KBM-7 (cell line): ENCODE data around the gene GPR132.
"Not testable (repeated sequence)": the region's sequence is repeated elsewhere in the genome, so short reads cannot be mapped to it uniquely, and the experiment has no call there.

Experiments
- DNase-seq: peaks from one replicate; pipeline ENCODE4 v3.0.0-alpha.2; 2015
- in situ Hi-C: fragments of 300-500 bp; cut with MboI; formaldehyde crosslinking; loops from 2 replicates; pipeline ENCODE4 v1.14.3; 2020; ENCODE audit warnings: low sequenced_read_pairs, low pct_unique_long_range_greater_than_20kb, mixed read lengths

GPR132 gene

DNA sequence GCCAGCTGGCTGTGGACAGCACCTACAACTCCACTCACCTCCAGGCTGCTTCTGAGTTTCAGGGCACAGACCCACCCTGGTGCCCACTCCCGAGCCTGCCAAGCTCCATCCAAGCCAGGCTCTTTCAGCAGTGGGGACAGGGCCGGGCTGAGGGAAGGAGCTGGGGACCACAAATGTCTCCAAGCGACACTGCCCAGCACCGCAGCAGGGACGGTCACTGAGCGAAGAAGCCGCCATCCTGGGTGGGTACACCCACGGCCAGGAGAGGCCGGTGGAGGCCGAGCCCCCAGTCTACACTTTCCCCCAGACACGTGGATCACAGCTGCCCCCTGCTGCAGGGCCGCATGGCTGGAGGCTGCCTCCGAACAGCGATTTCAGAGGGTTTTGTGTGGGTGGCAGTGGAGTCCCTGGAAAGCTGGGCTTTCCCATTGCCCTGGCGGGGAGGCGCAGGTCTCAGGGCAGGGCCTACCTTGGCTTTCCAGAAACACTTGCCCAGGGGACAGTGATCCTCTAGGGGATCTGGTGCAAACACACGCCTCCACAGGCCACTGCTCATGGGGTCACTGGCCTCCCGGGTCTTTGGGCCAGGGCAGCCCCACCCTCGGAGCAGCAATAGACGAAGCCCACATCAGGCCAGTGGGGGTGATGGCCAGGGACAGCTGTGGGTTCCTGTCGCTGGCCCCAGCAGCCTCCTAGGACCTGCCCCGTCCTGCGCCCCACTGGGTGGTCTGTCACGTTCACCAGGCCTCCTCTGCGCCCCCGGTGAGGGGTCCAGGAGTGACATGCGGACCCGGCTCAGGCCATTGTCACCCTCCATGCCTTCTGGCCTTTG, 1.2 kb upstream of the GPR132 start:
- no peak for DNase-seq
- in situ Hi-C loops = no loop called here

DNA sequence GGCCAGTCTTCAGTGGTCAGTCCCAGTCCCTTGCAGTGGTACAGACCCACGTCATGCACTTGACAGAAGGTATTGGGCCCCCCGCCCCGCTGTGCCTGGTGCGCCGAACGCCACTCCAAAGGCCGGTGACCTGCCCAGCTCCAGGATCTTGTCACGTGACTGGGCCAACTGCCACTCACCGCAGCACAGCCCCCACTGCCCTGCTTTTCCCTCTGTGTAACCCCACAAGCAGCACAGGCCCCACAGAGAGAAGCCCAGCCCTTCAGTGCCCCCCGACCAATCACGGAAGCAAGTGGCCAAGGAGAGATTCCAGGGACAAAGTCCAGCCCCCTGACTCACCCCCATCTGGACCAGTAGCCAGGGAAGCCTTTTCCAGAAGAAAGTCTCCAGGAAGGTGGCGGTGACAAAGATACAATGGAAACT, 498 bp downstream of the GPR132 start:
- in situ Hi-C loops = no loop called here
- peak; percentile 59 for DNase-seq

DNA sequence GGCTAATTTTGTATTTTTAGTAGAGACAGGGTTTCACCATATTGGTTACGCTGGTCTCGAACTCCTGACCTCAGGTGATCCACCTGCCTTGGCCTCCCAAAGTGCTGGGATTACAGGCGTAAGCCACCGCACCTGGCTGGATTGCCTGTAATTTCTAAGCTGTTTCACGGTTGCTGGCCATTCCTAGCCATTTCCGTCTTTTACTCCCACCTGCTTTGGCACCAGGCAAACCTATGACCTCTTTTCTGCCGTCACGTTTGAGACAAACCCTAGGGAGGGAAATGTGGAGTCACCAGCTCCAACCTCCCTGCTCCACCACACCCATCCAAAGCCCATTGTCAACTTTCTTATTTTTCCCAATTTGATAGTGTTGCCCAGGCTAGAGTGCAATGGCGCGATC, 1.2 kb downstream of the GPR132 start:
- in situ Hi-C loops = no loop called here
- DNase-seq = no peak

DNA sequence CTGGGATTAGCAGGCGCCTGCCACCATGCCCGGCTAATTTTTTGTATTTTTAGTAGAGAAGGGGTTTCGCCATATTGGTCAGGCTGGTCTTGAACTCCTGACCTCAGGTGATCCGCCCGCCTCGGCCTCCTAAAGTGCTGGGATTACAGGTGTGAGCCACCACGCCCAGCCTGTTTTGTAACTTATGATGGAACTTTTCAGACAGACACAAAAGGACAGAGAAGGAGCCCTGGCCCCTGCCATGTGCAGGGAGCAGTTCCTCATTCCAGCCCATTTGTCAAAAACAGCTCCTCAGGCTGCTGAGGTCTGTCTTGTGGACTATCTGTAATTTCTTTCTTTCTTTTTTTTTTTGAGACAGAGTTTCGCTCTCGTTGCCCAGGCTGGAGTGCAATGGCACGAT, 1.7 kb downstream of the GPR132 start:
- in situ Hi-C loops = not testable (repeated sequence)
- peak; percentile 75 for DNase-seq

DNA sequence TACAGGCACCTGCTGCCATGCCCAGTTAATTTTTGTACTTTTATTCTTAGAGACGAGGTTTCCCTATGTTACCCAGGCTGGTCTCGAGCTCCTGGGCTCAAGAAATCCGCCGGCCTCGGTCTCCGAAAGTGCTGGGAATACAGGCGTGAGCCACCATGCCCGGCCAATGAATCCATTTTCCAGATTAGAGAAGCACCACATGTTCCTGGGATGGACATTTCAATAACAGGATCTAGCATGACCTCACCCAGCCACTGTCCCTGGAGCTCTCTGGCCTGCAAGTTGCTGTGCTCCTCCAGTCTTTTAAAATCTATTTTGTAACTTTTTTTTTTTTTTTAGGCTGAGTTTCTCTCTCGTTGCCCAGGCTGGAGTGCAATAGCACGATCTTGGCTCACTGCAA, 2.2 kb downstream of the GPR132 start:
- in situ Hi-C loops = no loop called here
- no peak for DNase-seq

DNA sequence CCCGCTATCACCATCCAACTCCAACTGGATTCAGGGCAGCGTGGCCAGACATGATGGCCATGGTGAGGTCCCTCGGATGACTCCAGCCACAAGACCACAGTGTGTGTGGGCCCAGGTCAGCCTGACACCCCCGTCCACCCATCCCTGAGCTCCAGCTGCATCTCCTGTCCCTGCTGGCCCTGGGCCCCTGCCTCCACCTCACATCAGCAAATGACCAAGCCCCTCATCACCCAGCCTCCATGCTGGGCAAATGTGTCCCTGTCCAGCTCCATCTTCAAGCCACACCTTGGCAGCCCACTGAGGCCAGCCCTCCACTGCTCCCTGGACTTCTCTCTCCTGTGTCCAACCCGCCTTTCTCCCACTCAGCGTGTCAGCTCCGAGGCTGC, 3.2 kb downstream of the GPR132 start:
- in situ Hi-C loops = no loop called here

DNA sequence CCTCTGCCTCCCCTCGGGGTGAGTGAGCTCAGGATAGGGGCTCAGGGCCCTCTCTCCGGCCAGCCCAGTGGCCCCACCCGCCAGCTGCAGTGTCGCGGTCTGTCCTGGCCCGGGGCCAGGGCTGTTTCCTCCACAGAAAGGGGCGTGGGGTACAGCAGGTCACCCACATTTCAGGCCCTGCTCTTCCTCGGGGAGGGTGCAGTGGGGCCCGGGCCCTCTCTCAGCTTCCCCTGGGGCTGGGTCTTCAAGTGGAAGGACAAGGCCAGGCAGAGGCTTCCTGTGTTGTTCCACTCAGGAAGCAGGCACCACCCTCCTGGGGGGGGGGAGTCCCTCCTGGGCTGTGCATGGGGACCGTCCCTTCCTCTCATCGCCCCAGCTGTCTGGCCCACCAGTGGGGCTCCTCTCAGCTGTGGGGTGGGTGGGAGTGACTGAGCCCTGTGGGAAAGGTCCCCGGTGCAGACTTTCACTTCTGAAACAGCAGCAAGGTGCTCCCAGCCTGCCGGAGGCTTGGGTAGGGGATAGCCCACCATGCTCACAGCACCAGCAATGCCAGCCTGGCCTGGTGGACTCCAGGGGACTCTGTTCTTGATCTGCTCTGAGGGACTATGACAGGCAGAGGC, 3.7 kb downstream of the GPR132 start:
- no peak for DNase-seq
- in situ Hi-C loops = no loop called here

More for the DNA sequence above, 3.2 kb downstream of the GPR132 start:
- no peak for DNase-seq

DNA sequence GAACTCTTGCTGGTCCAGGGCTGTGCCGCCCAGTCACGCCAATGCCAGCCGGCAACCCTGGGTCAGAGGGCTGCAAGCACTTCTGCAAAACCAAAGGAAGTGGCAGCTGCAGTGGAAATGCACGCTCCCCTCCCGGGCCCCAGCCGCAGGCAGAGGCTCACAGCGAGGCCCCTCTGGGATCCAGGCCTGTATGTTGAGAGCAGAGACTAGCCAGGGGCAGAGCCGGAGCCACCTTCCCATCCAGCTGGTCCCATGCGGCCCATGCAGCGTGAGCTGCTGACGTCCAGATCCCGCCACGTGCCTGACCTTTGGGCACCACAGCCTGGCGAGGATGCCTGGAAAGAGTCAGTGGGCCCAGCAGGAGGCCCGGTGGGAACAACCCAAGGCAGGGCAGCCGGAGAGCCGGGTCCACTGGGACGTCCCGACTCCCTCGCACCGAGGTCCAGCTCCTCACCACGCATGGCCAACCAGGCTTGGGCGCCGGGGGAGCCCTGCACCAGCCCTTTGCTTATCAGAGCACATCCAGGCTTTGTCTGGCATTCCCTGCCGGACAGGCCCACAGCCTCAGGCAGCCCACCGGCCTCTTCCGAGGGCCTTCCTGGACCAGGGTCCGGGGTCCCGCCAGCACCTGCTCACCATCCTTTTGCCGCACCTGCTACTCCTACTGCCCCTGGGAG, 4.3 kb downstream of the GPR132 start:
- in situ Hi-C loops = no loop called here

DNA sequence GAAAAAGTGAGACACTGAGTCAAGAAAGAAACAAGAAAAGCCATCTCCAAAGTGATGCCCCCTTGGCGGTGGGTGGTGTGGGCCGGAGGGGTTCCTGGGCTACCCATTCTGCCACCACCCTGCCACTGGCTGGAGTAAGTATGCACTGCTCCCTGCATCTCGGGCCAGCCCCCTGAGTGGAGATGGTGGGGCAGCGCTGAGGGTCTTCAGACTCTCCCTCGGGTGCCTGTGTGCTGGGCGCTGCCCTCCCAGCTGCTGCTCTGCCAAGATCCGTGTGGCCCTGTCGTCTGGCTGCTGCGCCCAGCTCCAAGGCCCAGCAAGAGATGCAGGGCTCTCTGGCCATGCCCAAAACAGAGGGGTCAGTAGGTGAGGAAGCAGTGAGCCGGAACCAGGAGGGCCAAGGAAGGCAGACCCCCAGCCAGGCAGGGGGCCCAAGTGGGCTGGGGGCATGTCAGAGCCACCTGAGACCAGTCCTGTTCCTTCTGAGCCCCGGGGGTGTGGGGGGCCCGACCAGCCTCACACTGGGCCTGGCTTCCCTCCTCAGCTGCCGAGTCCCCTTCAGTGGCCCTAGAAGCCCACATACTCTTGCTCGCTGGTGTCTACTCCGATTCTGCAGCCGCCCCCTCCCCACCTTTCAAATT, 5.2 kb downstream of the GPR132 start:
- in situ Hi-C loops = no loop called here
- no peak for DNase-seq

More for the DNA sequence above, 4.3 kb downstream of the GPR132 start:
- DNase-seq = peak; percentile 72

DNA sequence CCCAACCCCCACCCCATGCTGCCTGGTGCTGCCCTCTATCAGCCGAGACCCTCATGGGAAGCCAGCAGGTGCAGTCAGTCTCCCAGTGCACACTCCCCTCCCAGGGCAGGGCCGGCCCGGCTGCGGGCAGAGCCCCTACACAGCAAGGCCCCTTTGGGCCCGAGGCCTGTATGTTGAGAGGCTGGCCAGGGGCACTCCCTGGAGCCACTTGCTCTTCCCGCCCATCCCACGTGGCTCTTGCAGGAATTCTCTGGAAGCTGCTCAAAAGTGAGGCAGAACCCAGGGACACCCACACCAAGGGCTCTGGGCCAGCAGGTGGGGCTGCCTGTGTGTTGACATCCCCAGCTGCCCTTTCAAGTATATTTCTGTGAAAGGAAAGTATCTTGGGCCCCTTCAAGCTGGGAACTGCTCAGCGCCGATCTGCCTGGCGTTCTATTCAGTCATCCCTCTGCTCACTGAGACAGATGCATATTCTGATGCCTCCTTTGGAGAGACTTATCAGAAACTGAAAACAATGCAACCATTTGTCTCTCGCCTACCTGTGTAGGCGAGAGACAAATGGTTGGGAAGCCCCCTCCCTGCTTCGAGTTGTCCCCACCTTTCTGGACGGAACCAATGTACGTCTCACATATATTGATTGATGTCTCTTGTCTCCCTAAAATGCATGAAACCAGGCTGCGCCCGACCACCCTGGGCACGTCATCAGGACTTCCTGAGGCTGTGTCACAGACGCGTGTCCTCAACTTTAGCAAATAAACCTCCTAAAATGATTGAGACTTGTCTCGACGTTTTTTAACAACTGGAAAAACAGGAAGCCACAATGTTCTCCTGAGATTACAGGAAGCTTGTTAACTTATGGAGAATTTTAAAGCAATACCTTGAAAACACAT, 6.0 kb downstream of the GPR132 start:
- in situ Hi-C loops = no loop called here
- DNase-seq = peak; percentile 44

DNA sequence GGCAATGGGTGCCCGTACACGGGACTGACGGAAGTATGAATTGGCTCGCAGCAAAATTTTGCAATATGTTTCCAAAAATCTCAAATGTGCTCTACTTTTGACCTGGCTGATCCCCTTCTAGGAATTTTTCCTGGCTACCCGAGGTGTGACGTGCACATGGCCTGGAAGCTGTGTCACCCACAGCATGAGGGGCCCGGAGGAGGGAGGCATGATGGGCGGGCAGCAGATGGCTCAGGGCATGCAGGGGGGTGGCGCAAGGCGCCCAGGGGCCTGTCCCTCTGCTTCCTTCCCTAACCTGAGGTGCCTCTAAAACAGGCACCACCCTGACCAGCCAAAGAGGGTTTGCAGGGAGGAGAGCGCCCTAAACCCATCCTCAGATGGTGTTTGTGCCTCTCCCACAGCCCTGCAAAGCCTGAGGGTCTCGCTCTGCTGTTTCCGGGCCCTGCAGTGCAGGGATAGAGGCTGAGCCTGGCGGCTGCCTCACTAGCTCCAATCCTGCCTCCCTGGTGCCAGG, 6.7 kb downstream of the GPR132 start:
- DNase-seq = no peak
- in situ Hi-C loops = no loop called here

DNA sequence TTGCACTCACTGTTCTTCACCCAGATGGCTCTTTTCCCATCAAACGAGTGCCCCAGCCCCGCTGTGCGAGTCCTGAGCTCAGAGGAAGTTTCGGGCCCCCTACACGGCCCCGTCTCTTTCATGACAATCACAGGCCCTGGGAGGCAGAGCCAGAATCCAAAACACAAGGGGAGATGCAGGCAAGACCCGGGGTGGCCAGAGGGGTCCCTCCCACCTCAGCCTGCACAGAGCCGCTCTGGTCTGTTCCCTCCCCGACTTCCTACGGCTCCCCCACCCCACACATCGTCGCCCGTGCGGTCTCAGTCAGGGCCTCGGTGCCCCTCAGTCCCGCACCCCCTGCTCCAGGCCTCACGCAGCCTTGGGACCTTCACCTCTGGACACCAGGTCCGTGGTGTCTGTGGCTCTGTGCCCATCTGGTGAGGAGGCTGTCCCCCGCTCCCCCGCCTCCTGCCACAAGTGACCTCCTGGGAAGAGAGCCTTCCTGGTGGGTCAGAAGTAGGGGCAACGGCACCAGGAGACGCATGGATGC, 8.9 kb downstream of the GPR132 start:
- in situ Hi-C loops = no loop called here
- no peak for DNase-seq

DNA sequence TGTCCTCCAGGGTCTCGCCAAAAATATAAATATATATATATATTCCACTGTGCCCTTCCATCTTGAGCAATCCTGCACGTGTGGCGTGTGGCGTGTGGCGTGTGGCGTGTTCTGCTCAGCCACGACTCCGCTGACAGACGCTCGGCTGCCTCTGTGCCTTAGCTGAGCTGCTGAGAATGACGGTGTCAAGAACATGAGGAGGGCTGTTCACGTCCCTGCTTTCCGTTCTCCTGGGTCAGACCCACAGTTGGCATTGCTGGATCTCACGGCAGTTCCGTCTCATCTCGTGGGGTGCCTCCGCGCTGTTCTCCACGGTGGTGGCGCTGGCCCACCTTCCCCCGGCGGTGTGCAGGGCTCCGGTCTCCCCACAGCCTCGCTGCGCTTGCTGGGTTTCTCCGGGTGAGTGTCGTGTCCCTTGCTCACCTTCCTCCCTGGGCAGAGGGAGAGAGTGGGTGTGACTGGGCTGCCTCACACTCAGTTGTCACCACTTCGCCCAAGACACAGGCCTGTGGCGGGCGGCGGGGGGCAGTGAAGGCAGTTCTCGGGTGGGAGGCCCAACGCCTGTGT, 9.4 kb downstream of the GPR132 start:
- DNase-seq = no peak
- in situ Hi-C loops = no loop called here

DNA sequence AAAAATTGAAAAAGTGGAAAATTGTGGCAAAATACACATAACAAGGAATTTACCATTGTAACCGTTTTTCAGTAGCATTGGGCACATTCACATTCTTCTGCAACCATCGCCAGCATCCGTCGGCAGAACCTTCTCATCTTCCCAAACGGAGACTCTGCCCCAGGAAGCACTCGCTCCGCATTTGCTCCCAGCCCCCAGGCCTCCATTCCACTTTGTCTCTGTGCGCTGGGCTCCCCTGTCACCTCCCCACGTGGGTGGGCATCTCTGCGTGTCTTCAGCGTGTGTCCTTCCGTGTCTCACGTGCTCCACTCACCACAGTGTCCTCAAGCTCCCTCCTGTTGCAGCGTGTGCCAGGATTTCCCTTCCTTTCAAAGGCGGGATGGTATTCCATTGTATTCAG, 9.9 kb downstream of the GPR132 start:
- no peak for DNase-seq
- in situ Hi-C loops = no loop called here

DNA sequence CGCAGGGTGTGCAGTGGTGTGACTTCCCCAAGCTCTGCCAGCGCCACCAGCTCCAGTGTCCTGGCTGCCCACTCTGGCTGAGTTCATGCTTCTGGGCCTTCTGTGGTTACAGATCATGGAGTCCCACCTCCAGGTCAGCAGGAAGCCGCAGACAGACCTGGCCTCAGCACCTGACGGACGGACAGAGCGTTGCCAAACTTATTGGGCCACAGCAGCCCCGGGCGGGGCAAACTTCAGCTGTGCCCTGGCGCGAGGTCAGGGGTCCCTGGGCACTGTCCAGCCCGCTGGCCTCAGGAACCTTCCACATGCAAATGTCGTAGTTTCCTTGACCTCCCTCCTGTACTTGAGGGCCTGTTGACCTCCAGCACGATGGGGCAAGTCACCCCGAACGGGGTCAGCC, 11.2 kb downstream of the GPR132 start:
- in situ Hi-C loops = no loop called here
- no peak for DNase-seq

DNA sequence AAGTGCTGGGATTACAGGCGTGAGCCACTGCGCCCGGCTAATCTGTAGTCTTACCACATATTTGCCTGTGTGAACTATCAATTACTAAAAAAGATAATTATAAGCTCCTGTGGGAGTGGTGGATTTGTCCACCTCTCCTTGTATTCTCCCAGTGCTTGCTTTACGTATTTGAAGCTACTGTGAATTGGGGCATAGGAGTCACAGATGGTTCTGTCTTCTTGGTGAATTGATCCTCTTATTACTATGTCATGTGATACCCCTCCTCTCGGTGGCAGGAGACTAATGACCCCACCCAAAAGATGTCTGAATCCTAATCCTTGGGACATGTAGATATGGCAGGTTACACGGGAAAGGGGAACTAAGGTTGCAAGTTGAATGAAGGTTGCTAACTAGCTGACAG, 11.8 kb downstream of the GPR132 start:
- in situ Hi-C loops = no loop called here
- no peak for DNase-seq

DNA sequence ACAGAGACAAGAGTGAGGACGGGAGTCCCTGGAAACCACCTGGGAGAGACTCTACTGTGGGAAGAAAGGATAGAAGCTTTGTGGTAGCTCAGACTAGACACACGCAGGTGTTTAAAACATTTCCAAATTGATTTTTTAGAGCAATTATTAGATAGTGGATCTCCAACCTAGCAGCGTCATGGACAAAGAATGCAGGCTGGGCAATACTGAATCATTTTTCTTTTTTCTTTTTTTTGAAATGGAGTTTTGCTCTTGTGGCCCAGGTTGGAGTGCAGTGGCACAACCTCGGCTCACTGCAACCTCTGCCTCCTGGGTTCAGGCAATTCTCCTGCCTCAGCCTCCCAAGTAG, 13.1 kb downstream of the GPR132 start:
- DNase-seq = no peak
- in situ Hi-C loops = no loop called here
